Measurements from ENCODE around the gene KMT2E.
A peak's percentile ranks its signal among the peaks of the same experiment; 100 is the strongest.
"Not testable (repeated sequence)": the region's sequence is repeated elsewhere in the genome, so short reads cannot be mapped to it uniquely, and the experiment has no call there.

Gene KMT2E

GRCh38 chr7:105013816-105014692 is at the start of gene KMT2E:
KMT2E (plus strand) TSS chr7:105014205; CDS start chr7:105040953, 26,748 bp downstream.
- peak; percentile 86 for DNase-seq (ENCODE audit: low read depth in 2 of 2)

GRCh38 chr7:104964626-104965236 is 49.3 kb upstream of the KMT2E start:
- DNase-seq (ENCODE audit: low read depth in 2 of 2) = no peak

- DNase-seq (ENCODE audit: low read depth in 2 of 2) = no peak
Measured at GRCh38 chr7:104966022-104966421, 48.0 kb upstream of the KMT2E start.

- DNase-seq (ENCODE audit: low read depth in 2 of 2) = no peak
Measured at GRCh38 chr7:104967088-104967487, 46.9 kb upstream of the KMT2E start.

- DNase-seq (ENCODE audit: low read depth in 2 of 2) = no peak
Measured at GRCh38 chr7:104967595-104967994, 46.4 kb upstream of the KMT2E start.

- no peak for DNase-seq (ENCODE audit: low read depth in 2 of 2)
Measured at GRCh38 chr7:104968648-104969047, 45.4 kb upstream of the KMT2E start.

GRCh38 chr7:104969183-104969582 is 44.8 kb upstream of the KMT2E start:
- no peak for DNase-seq (ENCODE audit: low read depth in 2 of 2)

GRCh38 chr7:104971290-104972071 is 42.5 kb upstream of the KMT2E start:
- no peak for DNase-seq (ENCODE audit: low read depth in 2 of 2)

- DNase-seq (ENCODE audit: low read depth in 2 of 2) = no peak
Measured at GRCh38 chr7:104972500-104972899, 41.5 kb upstream of the KMT2E start.

GRCh38 chr7:104973227-104973626 is 40.8 kb upstream of the KMT2E start:
- DNase-seq (ENCODE audit: low read depth in 2 of 2) = no peak

- DNase-seq (ENCODE audit: low read depth in 2 of 2) = no peak
Measured at GRCh38 chr7:104973909-104974415, 40.0 kb upstream of the KMT2E start.

- not testable (repeated sequence) for DNase-seq (ENCODE audit: low read depth in 2 of 2)
Measured at GRCh38 chr7:104975553-104975952, 38.5 kb upstream of the KMT2E start.

- DNase-seq (ENCODE audit: low read depth in 2 of 2) = no peak
Measured at GRCh38 chr7:104976966-104977636, 36.9 kb upstream of the KMT2E start.

- DNase-seq (ENCODE audit: low read depth in 2 of 2) = no peak
Measured at GRCh38 chr7:104978460-104978859, 35.5 kb upstream of the KMT2E start.

- no peak for DNase-seq (ENCODE audit: low read depth in 2 of 2)
Measured at GRCh38 chr7:104979167-104979841, 34.7 kb upstream of the KMT2E start.

- no peak for DNase-seq (ENCODE audit: low read depth in 2 of 2)
Measured at GRCh38 chr7:104980440-104980839, 33.6 kb upstream of the KMT2E start.

GRCh38 chr7:104980841-104981671 is 32.9 kb upstream of the KMT2E start:
- DNase-seq (ENCODE audit: low read depth in 2 of 2) = no peak

- no peak for DNase-seq (ENCODE audit: low read depth in 2 of 2)
Measured at GRCh38 chr7:104981672-104982037, 32.4 kb upstream of the KMT2E start.

GRCh38 chr7:104982308-104983075 is 31.5 kb upstream of the KMT2E start:
- no peak for DNase-seq (ENCODE audit: low read depth in 2 of 2)
